ENCODE measurements around the gene NKIRAS2. TPM values are rescaled to one million over a fixed set of nuclear protein-coding genes. Genes with fewer than 3 reads are reported as not detected.

NKIRAS2 gene
- total RNA-seq, 1 donor from 2014 or later, result 44.7 TPM

DNA sequence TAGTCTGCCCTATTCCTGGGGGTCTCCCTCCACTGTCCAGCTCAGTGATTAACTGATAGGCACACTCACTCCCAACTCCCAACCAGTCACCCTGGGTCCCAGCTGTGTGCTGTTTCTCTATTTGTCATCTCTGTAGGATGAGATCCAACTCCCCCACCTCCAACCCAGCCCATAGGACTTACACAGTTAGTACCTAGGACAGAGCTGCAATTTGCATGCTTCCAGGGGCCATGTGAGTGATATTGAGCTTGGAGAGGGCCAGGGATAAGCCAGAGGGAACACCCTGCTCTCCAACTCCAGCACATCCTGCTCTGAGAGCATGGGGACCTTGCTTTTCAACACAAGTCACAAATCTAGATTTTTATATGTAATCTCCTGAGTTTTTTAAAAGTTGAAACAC lies 21.7 kb downstream of the NKIRAS2 start:
- H3K36me3 Mint-ChIP-seq, result no peaks in the 10 kb centered on the region

DNA sequence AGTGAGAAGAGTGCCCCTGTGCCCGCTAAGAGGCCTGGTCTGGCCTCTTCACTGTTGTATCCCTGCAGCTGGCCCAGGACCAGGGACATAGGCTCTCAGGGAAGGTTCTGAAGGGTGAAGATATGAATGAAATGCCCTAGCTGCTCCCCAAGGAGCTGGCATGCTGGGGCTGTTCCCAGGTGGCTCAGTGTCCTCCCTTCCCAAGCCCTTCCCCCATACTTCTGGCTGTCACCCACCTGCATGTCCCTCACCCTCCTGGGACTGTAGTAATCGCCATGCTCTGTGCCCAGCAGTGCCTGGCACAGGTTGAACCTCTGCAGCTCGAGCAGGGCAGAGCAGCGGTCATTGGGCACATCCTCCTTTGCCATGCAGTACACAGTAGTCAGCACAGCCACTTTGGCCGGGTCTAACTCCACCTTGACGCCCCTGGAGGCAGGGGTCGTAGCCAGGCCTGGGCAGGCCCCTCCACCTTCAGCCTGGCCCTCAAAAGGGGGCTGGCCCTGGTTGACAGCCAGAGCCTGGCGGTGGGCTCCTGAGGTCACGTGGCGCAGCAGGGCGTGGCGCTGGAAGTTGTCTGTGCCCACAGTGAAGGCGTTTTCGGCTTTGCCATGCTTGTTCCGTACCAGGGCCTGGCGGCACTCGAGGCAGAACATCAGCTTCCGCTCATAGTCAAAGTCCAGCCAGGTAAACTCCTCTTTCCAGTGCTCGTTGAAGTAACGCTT lies 22.9 kb downstream of the NKIRAS2 start:
- Mint-ChIP-seq H3K27me3 (no peaks in the 10 kb centered on the region), H3K9me3 (no peaks in the 10 kb centered on the region), H3K36me3 (no peaks in the 10 kb centered on the region), H3K4me3 (no peak overlapping the region), H3K4me1 (ENCODE audit: unreplicated experiment) (no peaks in the 10 kb centered on the region), H3K27ac (no peak overlapping the region)
- TF ChIP-seq, protein P1, sequence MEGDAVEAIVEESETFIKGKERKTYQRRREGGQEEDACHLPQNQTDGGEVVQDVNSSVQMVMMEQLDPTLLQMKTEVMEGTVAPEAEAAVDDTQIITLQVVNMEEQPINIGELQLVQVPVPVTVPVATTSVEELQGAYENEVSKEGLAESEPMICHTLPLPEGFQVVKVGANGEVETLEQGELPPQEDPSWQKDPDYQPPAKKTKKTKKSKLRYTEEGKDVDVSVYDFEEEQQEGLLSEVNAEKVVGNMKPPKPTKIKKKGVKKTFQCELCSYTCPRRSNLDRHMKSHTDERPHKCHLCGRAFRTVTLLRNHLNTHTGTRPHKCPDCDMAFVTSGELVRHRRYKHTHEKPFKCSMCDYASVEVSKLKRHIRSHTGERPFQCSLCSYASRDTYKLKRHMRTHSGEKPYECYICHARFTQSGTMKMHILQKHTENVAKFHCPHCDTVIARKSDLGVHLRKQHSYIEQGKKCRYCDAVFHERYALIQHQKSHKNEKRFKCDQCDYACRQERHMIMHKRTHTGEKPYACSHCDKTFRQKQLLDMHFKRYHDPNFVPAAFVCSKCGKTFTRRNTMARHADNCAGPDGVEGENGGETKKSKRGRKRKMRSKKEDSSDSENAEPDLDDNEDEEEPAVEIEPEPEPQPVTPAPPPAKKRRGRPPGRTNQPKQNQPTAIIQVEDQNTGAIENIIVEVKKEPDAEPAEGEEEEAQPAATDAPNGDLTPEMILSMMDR (conservative IDR thresholded peaks at IDR 0.05), result no peak
- no peak for DNase-seq (ENCODE audit: extremely low spot score, unreplicated experiment)

More for the DNA sequence above, 21.7 kb downstream of the NKIRAS2 start:
- no peak for DNase-seq (ENCODE audit: extremely low spot score, unreplicated experiment)
- TF ChIP-seq, protein P1 (conservative IDR thresholded peaks at IDR 0.05), result no peak
- Mint-ChIP-seq H3K27me3 (no peaks in the 10 kb centered on the region), H3K27ac (no peak overlapping the region), H3K4me3 (no peak overlapping the region), H3K4me1 (ENCODE audit: unreplicated experiment) (no peaks in the 10 kb centered on the region), H3K9me3 (no peaks in the 10 kb centered on the region)

DNA sequence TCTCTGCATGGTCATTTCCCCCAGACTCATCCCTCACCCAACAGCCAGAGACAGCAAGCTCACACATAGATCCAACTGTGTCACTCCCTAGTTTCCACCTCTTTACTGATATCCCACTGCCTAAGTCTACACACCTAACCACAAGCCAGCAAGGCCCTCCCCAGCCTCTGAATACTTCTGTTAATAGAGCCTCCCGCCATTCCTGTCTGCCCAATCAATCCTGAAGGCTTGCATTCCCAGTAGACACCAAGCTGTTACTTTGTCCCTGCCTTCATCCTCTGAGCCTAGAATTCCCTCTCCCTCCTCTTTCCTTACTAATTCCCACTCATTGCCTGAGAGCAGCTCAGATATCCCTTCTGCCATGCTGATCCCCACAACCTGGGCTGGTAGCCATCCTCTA lies 25.8 kb downstream of the NKIRAS2 start:
- TF ChIP-seq, protein P1 (conservative IDR thresholded peaks at IDR 0.05), result no peak
- Mint-ChIP-seq H3K9me3 (no peaks in the 10 kb centered on the region), H3K4me1 (ENCODE audit: unreplicated experiment) (peaks cover 1% of the 10 kb centered on the region), H3K4me3 (no peak overlapping the region), H3K36me3 (no peaks in the 10 kb centered on the region), H3K27me3 (peaks cover under 1% of the 10 kb centered on the region), H3K27ac (no peak overlapping the region)
- no peak for DNase-seq (ENCODE audit: extremely low spot score, unreplicated experiment)

DNA sequence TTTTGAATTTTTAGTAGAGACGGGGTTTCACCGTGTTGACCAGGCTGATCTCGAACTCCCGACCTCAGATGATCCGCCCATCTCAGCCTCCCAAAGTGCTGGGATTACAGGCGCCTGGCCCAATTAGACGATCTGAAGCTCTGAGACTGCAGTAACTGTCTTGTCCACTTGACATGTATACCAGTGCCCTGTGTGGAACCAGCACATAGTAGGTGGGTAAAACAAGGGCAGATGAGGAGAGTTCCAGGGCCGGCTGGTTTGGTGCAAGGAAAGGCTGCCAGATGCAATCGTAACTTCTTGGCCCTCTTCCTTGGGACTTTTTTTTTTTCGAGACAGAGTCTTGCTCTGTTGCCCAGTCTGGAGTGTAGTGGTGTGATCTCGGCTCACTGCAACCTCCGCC lies 27.5 kb downstream of the NKIRAS2 start:
- DNase-seq (ENCODE audit: extremely low spot score, unreplicated experiment), result no peak
- Mint-ChIP-seq H3K27ac (no peak overlapping the region), H3K4me3 (no peak overlapping the region), H3K27me3 (peaks cover 12% of the 10 kb centered on the region), H3K36me3 (no peaks in the 10 kb centered on the region), H3K9me3 (no peaks in the 10 kb centered on the region), H3K4me1 (ENCODE audit: unreplicated experiment) (peaks cover 7% of the 10 kb centered on the region)
- TF ChIP-seq, protein P1 (conservative IDR thresholded peaks at IDR 0.05), result no peak

DNA sequence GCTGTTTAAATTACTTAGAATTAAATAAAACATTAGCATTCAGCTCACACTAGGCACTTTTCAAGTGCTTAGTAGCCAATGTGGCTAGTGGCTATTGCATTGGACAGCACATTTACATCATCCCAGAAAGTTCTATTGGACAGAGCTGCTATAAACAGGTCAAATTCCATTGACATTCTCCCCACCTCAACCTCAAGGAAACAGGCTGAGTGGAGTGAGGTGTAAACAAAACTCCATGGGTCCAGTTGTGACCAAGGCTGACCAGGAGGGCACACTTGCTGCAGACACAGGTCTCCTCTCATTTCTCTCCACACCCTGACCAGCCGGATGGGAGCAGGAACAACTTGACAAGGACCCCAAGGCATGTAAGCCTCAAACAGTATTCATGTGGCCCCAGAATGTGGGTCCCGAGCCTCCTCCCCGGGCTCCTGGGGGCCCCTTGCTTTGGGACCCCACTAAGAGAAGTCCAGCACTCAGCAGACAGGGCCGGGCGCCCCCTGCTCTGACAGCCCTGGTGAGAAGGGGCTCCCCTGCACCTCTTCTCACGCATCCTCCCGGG lies 30.0 kb downstream of the NKIRAS2 start:
- H3K4me1 Mint-ChIP-seq (ENCODE audit: unreplicated experiment), result peaks cover 9% of the 10 kb centered on the region
- peak overlapping the region; percentile 93 for H3K4me3 Mint-ChIP-seq
- TF ChIP-seq, protein P1 (conservative IDR thresholded peaks at IDR 0.05), result no peak
- H3K36me3 Mint-ChIP-seq, result no peaks in the 10 kb centered on the region
- H3K27ac Mint-ChIP-seq, result peak overlapping the region; percentile 66
- no peak for DNase-seq (ENCODE audit: extremely low spot score, unreplicated experiment)
- H3K27me3 Mint-ChIP-seq, result peaks cover 33% of the 10 kb centered on the region
- H3K9me3 Mint-ChIP-seq, result no peaks in the 10 kb centered on the region

Measured in type B pancreatic cell (in vitro differentiated cells).